ENCODE data around the gene PGLYRP3. TPM values are rescaled to one million over a fixed set of nuclear protein-coding genes. Genes with fewer than 3 reads are reported as not detected.

Gene PGLYRP3
- total and polyA plus RNA-seq, 3 experiments from 2014 or later = not detected

DNA sequence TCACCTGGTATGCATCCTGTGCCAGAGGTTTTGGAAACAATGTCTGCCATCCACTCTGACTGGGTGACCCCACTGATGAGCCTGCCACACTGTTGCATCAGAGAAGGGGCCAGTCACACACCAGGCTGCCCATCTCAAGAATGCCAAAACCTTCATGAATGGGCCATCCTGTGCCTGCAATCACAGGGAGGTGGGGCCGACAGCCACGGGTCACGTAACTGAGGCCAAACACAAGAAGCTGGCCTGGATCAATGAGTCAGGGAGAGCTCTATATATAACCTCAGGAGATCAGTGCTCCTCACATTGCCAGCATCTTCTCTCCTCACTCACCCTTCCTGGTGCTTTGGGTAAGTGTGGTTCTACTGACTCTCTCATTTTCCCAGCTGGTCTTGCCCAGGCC is 53.4 kb downstream of the PGLYRP3 start, which contains the start of gene LORICRIN:
Gene LORICRIN, plus strand, starts transcription at position 301 of the 400 bp plus-strand sequence. CDS start 1,263 bp downstream, outside the sequence.
- CTCF ChIA-PET = no interaction called here
- DNase-seq = no peak
- peaks cover 17% of the 10 kb centered on the region for H3K4me1 ChIP-seq (ENCODE audit: insufficient read depth, low read length)
- Mint-ChIP-seq H3K27me3 (peaks cover 51 to 58% of the 10 kb centered on the region in 2 donors), H3K4me3 (peak within 1 kb of the TSS; percentile 70 to 86 (median 75)), H3K4me1 (peaks cover 22 to 29% (median 25%) of the 10 kb centered on the region in 3 donors), H3K27ac (peak within 1 kb of the TSS in 4 of 8 donors; percentile 37 to 70 (median 53)), H3K9me3 (peaks cover 0 to 2% (median 0%) of the 10 kb centered on the region in 5 donors), H3K36me3 (no peaks in the 10 kb centered on the region)
- H3K27ac ChIP-seq (ENCODE audit: low read depth, low read length) = no peak within 1 kb of the TSS
- H3K9me3 ChIP-seq (ENCODE audit: low read length) = no peaks in the 10 kb centered on the region
- H3K36me3 ChIP-seq (ENCODE audit: insufficient read depth, low read length) = no peaks in the 10 kb centered on the region
- H3K27me3 ChIP-seq (ENCODE audit: insufficient read depth, low read length, poor library complexity, severe bottlenecking) = peaks cover 21% of the 10 kb centered on the region
- POLR2A ChIA-PET = no interaction called here
- H3K4me3 ChIP-seq (ENCODE audit: low read length) = no peak within 1 kb of the TSS

DNA sequence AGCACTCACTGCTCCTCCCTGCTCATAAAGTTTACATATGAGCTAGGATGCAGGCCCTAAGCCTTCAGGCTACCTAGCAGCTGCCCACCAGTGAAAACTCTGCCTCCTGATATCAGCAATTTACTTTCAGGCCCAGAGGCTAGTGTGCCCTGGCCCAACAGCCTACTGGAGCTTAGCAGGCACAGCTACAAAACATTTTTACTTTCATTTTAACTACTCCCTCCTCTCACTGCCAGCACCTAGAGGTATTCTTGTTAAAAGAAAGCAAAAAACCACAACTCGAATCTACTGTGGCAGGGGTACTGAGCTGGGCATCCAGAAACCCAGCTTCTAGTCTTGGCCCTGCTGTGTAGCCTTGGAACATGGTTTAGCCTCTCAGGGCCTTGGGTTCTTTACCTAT is 59.1 kb downstream of the PGLYRP3 start:
- Mint-ChIP-seq H3K4me3 (no peak overlapping the region), H3K36me3 (peaks cover 0 to 1% (median 0%) of the 10 kb centered on the region in 3 donors)
- POLR2A ChIA-PET = no interaction called here

DNA sequence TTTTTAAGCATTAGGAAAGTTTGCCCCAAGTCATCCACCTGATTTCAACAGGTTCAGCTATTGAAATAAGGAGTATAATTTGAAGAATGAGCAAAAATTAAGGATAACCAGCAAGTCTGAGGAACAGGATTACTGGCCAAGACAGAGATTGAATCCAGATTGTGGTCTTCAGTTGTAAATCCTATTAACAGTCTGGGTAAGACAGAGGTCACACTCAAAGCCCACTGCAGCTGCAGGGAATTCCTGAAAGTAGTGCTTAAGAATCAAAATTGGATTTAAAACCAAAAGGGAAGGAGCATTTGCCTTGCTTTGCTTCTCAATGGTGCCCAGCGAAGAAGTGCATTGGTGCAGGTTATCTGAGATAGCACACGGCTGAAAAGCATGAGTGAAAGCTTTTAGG is 59.7 kb downstream of the PGLYRP3 start:
- no peaks in the 10 kb centered on the region for H3K9me3 ChIP-seq (ENCODE audit: low read length)
- POLR2A ChIA-PET = no interaction called here
- no peak overlapping the region for H3K27ac ChIP-seq (ENCODE audit: low read depth, low read length)
- H3K4me1 Mint-ChIP-seq = no peaks in the 10 kb centered on the region
- peak overlapping the region in 1 of 7 donors; percentile 38 for H3K4me3 Mint-ChIP-seq
- H3K36me3 ChIP-seq (ENCODE audit: insufficient read depth, low read length) = no peaks in the 10 kb centered on the region
- CTCF ChIA-PET = no interaction called here
- H3K4me3 ChIP-seq (ENCODE audit: low read length) = no peak overlapping the region
- H3K27me3 Mint-ChIP-seq = peaks cover 26 to 59% of the 10 kb centered on the region in 2 donors
- no peak for DNase-seq
- H3K36me3 Mint-ChIP-seq = peaks cover 0 to 1% (median 0%) of the 10 kb centered on the region in 3 donors
- no peak overlapping the region for H3K27ac Mint-ChIP-seq
- H3K27me3 ChIP-seq (ENCODE audit: insufficient read depth, low read length, poor library complexity, severe bottlenecking) = no peaks in the 10 kb centered on the region
- no peaks in the 10 kb centered on the region for H3K9me3 Mint-ChIP-seq
- H3K4me1 ChIP-seq (ENCODE audit: insufficient read depth, low read length) = no peaks in the 10 kb centered on the region

More for the DNA sequence above, 59.1 kb downstream of the PGLYRP3 start:
- Mint-ChIP-seq H3K27me3 (peaks cover 29 to 58% of the 10 kb centered on the region in 2 donors), H3K4me1 (no peaks in the 10 kb centered on the region), H3K9me3 (no peaks in the 10 kb centered on the region), H3K27ac (no peak overlapping the region)
- no peak overlapping the region for H3K27ac ChIP-seq (ENCODE audit: low read depth, low read length)
- H3K4me1 ChIP-seq (ENCODE audit: insufficient read depth, low read length) = no peaks in the 10 kb centered on the region
- H3K36me3 ChIP-seq (ENCODE audit: insufficient read depth, low read length) = no peaks in the 10 kb centered on the region
- no peak for DNase-seq
- CTCF ChIA-PET = no interaction called here
- no peaks in the 10 kb centered on the region for H3K9me3 ChIP-seq (ENCODE audit: low read length)
- H3K4me3 ChIP-seq (ENCODE audit: low read length) = no peak overlapping the region
- no peaks in the 10 kb centered on the region for H3K27me3 ChIP-seq (ENCODE audit: insufficient read depth, low read length, poor library complexity, severe bottlenecking)

DNA sequence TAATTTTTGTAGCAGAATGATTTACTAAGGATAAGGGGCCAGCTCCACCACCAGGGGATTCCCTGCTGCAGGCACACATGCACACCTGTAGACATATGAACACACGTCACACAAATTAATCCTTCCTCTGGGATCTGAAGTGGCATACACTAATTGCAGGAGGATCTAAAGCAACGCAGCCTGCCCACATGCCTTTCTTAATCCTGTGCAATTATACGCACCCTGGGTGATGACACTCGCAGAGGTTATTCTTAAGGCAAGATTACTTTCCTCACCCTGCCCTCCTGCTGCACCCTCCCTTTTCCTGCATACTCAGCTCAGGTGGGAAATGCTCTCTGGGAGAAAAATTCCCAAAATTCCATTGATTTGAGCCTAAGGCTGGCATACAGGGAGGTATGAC is 60.8 kb downstream of the PGLYRP3 start:
- Histone ChIP-seq H3K36me3 (ENCODE audit: insufficient read depth, low read length) (no peaks in the 10 kb centered on the region), H3K9me3 (ENCODE audit: low read length) (no peaks in the 10 kb centered on the region), H3K27ac (ENCODE audit: low read depth, low read length) (no peak overlapping the region), H3K27me3 (ENCODE audit: insufficient read depth, low read length, poor library complexity, severe bottlenecking) (no peaks in the 10 kb centered on the region), H3K4me1 (ENCODE audit: insufficient read depth, low read length) (no peaks in the 10 kb centered on the region), H3K4me3 (ENCODE audit: low read length) (no peak overlapping the region)
- H3K27ac Mint-ChIP-seq = no peak overlapping the region
- ChIA-PET CTCF (no interaction called here), POLR2A (no interaction called here)
- H3K27me3 Mint-ChIP-seq = peaks cover 29 to 64% of the 10 kb centered on the region in 2 donors
- H3K4me3 Mint-ChIP-seq = no peak overlapping the region
- peaks cover 0 to 1% (median 0%) of the 10 kb centered on the region in 3 donors for H3K36me3 Mint-ChIP-seq
- H3K9me3 Mint-ChIP-seq = no peaks in the 10 kb centered on the region
- H3K4me1 Mint-ChIP-seq = no peaks in the 10 kb centered on the region
- no peak for DNase-seq

DNA sequence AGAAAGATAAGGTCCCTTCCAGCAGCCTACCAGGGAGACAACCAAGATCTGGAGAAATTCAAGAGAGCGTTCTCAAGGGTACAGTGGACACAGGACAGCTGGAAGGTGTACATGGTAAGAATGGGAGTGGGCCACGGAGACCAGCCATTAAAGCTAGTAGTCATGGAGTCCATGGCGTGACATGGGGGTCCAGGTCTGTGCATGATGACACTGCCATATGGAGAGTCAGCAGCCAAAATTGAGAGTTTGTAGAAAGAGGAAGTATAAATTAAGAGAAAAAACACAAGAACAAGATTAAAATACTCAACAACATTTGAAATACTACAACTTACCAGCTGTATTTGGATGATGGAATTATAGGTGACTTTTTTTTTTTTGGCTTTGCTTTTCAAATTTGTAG is 61.2 kb downstream of the PGLYRP3 start:
- H3K27me3 Mint-ChIP-seq = peaks cover 29 to 66% of the 10 kb centered on the region in 2 donors
- H3K9me3 Mint-ChIP-seq = no peaks in the 10 kb centered on the region
- no peak overlapping the region for H3K27ac Mint-ChIP-seq
- Histone ChIP-seq H3K4me3 (ENCODE audit: low read length) (no peak overlapping the region), H3K27ac (ENCODE audit: low read depth, low read length) (no peak overlapping the region), H3K9me3 (ENCODE audit: low read length) (no peaks in the 10 kb centered on the region), H3K4me1 (ENCODE audit: insufficient read depth, low read length) (no peaks in the 10 kb centered on the region), H3K36me3 (ENCODE audit: insufficient read depth, low read length) (no peaks in the 10 kb centered on the region), H3K27me3 (ENCODE audit: insufficient read depth, low read length, poor library complexity, severe bottlenecking) (no peaks in the 10 kb centered on the region)
- H3K4me1 Mint-ChIP-seq = no peaks in the 10 kb centered on the region
- peaks cover 0 to 1% (median 0%) of the 10 kb centered on the region in 3 donors for H3K36me3 Mint-ChIP-seq
- POLR2A ChIA-PET = no interaction called here
- DNase-seq = no peak
- H3K4me3 Mint-ChIP-seq = no peak overlapping the region
- CTCF ChIA-PET = no interaction called here

DNA sequence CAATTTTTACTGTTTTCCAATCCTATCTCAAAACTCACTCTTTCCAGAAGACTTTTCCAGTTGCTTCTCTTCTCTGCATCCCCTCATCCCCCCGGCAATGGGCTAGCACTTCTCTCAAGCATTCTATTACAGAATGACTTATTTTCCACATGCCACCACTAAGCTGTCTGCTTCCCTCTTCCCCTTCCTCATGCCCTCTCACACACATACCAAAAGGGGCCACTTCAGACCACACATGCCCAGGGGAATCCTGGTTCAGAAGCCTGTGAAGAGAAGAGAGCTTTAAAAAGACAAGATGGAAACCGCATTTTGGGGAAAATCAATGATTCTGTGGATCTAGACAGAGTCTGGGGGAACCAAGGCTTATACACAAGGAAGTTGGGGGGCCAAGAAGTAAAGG is 61.7 kb downstream of the PGLYRP3 start:
- Mint-ChIP-seq H3K4me1 (no peaks in the 10 kb centered on the region), H3K27me3 (peaks cover 30 to 70% of the 10 kb centered on the region in 2 donors), H3K36me3 (peaks cover 0 to 1% (median 0%) of the 10 kb centered on the region in 3 donors), H3K27ac (no peak overlapping the region), H3K4me3 (no peak overlapping the region), H3K9me3 (no peaks in the 10 kb centered on the region)
- ChIA-PET CTCF (no interaction called here), POLR2A (no interaction called here)
- no peak overlapping the region for H3K4me3 ChIP-seq (ENCODE audit: low read length)
- no peaks in the 10 kb centered on the region for H3K27me3 ChIP-seq (ENCODE audit: insufficient read depth, low read length, poor library complexity, severe bottlenecking)
- H3K9me3 ChIP-seq (ENCODE audit: low read length) = no peaks in the 10 kb centered on the region
- H3K36me3 ChIP-seq (ENCODE audit: insufficient read depth, low read length) = no peaks in the 10 kb centered on the region
- no peaks in the 10 kb centered on the region for H3K4me1 ChIP-seq (ENCODE audit: insufficient read depth, low read length)
- DNase-seq = no peak
- H3K27ac ChIP-seq (ENCODE audit: low read depth, low read length) = no peak overlapping the region

DNA sequence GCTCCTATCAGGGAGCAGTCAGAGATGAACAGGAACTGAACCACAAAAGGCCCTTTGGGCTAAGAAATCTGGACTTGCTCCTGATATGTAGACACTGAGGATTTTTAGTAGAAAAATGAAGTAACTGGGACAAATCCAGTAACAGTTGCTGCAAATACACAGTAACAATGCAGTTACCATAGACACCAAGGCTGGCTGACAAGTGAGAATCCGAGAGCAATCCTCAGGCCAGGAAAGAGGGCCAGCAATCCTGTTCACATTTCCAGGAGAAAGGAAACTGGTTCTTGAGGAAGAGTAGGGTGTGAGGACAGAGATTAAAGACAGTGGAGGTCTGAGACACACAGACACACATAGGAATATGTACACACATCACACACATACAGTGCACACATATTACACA is 62.6 kb downstream of the PGLYRP3 start:
- peaks cover 24 to 78% of the 10 kb centered on the region in 2 donors for H3K27me3 Mint-ChIP-seq
- DNase-seq = no peak
- H3K36me3 ChIP-seq (ENCODE audit: insufficient read depth, low read length) = no peaks in the 10 kb centered on the region
- H3K4me3 ChIP-seq (ENCODE audit: low read length) = no peak overlapping the region
- H3K27ac Mint-ChIP-seq = peak overlapping the region in 1 of 8 donors; percentile 56
- ChIA-PET CTCF (no interaction called here), POLR2A (no interaction called here)
- no peaks in the 10 kb centered on the region for H3K4me1 ChIP-seq (ENCODE audit: insufficient read depth, low read length)
- H3K36me3 Mint-ChIP-seq = peaks cover 0 to 1% (median 0%) of the 10 kb centered on the region in 3 donors
- H3K27me3 ChIP-seq (ENCODE audit: insufficient read depth, low read length, poor library complexity, severe bottlenecking) = no peaks in the 10 kb centered on the region
- no peaks in the 10 kb centered on the region for H3K4me1 Mint-ChIP-seq
- H3K27ac ChIP-seq (ENCODE audit: low read depth, low read length) = no peak overlapping the region
- no peak overlapping the region for H3K4me3 Mint-ChIP-seq
- H3K9me3 Mint-ChIP-seq = no peaks in the 10 kb centered on the region
- no peaks in the 10 kb centered on the region for H3K9me3 ChIP-seq (ENCODE audit: low read length)

DNA sequence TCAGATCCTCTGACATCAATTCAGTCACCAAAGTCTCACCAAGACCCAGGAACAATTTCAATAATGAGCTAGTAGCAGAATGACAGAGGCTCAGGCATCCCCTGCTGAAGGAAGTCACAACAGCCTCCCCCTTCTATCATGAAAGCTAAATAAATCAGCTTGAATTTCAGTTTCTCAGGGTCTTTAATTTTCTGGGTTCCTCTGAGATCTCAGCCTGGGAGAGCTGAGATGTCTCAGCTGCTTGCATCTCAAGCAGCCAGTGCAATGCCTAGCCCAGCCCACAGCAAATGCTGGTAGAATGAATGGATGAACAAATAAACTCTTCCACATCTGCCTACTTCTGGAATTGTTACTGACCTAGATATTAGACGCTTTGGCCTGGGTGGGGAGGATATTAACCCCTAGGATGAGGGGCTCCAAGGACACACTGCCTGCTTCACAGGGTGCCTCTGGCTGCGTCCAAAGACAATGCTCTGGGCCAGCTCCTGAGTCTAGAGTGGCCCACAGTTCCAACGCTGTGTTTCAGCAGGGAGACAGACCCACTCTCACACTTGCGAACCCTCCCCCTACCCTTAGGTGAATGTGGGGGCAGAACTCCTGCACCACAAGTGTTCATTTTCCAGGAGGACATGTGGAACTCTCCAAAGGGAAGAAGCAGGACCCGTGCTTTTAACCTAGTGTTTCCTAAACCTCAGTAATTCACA is 64.4 kb downstream of the PGLYRP3 start:
- no peak for DNase-seq
- Histone ChIP-seq H3K9me3 (ENCODE audit: low read length) (no peaks in the 10 kb centered on the region), H3K4me3 (ENCODE audit: low read length) (no peak overlapping the region), H3K27ac (ENCODE audit: low read depth, low read length) (no peak overlapping the region), H3K4me1 (ENCODE audit: insufficient read depth, low read length) (no peaks in the 10 kb centered on the region), H3K36me3 (ENCODE audit: insufficient read depth, low read length) (no peaks in the 10 kb centered on the region), H3K27me3 (ENCODE audit: insufficient read depth, low read length, poor library complexity, severe bottlenecking) (no peaks in the 10 kb centered on the region)
- no peaks in the 10 kb centered on the region for H3K4me1 Mint-ChIP-seq
- H3K36me3 Mint-ChIP-seq = peaks cover 0 to 1% (median 0%) of the 10 kb centered on the region in 3 donors
- no peak overlapping the region for H3K4me3 Mint-ChIP-seq
- peaks cover 22 to 66% of the 10 kb centered on the region in 2 donors for H3K27me3 Mint-ChIP-seq
- peaks cover 0 to 1% (median 0%) of the 10 kb centered on the region in 5 donors for H3K9me3 Mint-ChIP-seq
- H3K27ac Mint-ChIP-seq = no peak overlapping the region
- ChIA-PET POLR2A (no interaction called here), CTCF (interaction anchor here (1.4 kb wide), 1 partner anchor 13 kb away, joined by 3 read pairs; no protein-coding TSS in a partner anchor)

All from CD8-positive, alpha-beta memory T cell (primary cell).